IPS DF 19.7 (cell line): ENCODE data around the gene ANP32B.
"Not testable (repeated sequence)": the region's sequence is repeated elsewhere in the genome, so short reads cannot be mapped to it uniquely, and the experiment has no call there.

Experiments
- DNase-seq: peaks from one replicate; pipeline ENCODE4 v3.0.0-alpha.2; 2013; ENCODE audit warnings: low read depth, low spot score

ANP32B gene

GRCh38 chr9:97992219-97992618 is 9.1 kb downstream of the ANP32B start:
- no peak for DNase-seq

- no peak for DNase-seq
Measured at GRCh38 chr9:97993000-97993399, 9.9 kb downstream of the ANP32B start.

- no peak for DNase-seq
Measured at GRCh38 chr9:97994703-97995102, 11.6 kb downstream of the ANP32B start.

- DNase-seq: not testable (repeated sequence)
Measured at GRCh38 chr9:97996676-97997075, 13.5 kb downstream of the ANP32B start.

GRCh38 chr9:97997330-97998276 is 14.5 kb downstream of the ANP32B start:
- no peak for DNase-seq

GRCh38 chr9:98002808-98003207 is 19.7 kb downstream of the ANP32B start:
- no peak for DNase-seq

- no peak for DNase-seq
Measured at GRCh38 chr9:98006127-98006796, 23.1 kb downstream of the ANP32B start.

GRCh38 chr9:98007251-98007928 is 24.2 kb downstream of the ANP32B start:
- DNase-seq: no peak

- no peak for DNase-seq
Measured at GRCh38 chr9:98008764-98009163, 25.6 kb downstream of the ANP32B start.

- DNase-seq: no peak
Measured at GRCh38 chr9:98009437-98009836, 26.3 kb downstream of the ANP32B start.

- no peak for DNase-seq
Measured at GRCh38 chr9:98009936-98010335, 26.8 kb downstream of the ANP32B start.

- DNase-seq: no peak
Measured at GRCh38 chr9:98010445-98010844, 27.3 kb downstream of the ANP32B start.

- no peak for DNase-seq
Measured at GRCh38 chr9:98011122-98011521, 28.0 kb downstream of the ANP32B start.

- DNase-seq: no peak
Measured at GRCh38 chr9:98016137-98016680, 33.1 kb downstream of the ANP32B start.

- no peak for DNase-seq
Measured at GRCh38 chr9:98017306-98017705, 34.2 kb downstream of the ANP32B start.

- DNase-seq: no peak
Measured at GRCh38 chr9:98018347-98018746, 35.2 kb downstream of the ANP32B start.

- no peak for DNase-seq
Measured at GRCh38 chr9:98019098-98019497, 36.0 kb downstream of the ANP32B start.

- not testable (repeated sequence) for DNase-seq
Measured at GRCh38 chr9:98019869-98020268, 36.7 kb downstream of the ANP32B start.

GRCh38 chr9:98020476-98021145 is 37.5 kb downstream of the ANP32B start:
- no peak for DNase-seq

- no peak for DNase-seq
Measured at GRCh38 chr9:98021306-98022040, 38.3 kb downstream of the ANP32B start.

GRCh38 chr9:98022447-98022846 is 39.3 kb downstream of the ANP32B start:
- no peak for DNase-seq
